A549 (cell line): ENCODE measurements around the gene SRL.

Experiments
- MAFK ChIP-seq: fragments of 450-650 bp; IDR thresholded peaks from 2 replicates; pipeline ENCODE4 v1.6.1; 2014; ENCODE audit not compliant: partially characterized antibody
- RCOR1 ChIP-seq: fragments of 150-350 bp; IDR thresholded peaks from 2 replicates; pipeline ENCODE4 v1.6.1; 2014; ENCODE audit warnings: antibody characterized with exemption, low read length, low read depth
- SMC3 ChIP-seq: fragments of >200 bp; sonication (Bioruptor Twin); formaldehyde crosslinking; IDR thresholded peaks from 3 replicates; pipeline ENCODE4 v1.6.1; 2018; ENCODE audit warnings: inconsistent platforms
- TF ChIP-seq, protein P1 (sequence below): fragments of >200 bp; sonication (Bioruptor Twin); formaldehyde crosslinking; IDR thresholded peaks from 3 replicates; pipeline ENCODE4 v1.5.1; 2016

DNA sequence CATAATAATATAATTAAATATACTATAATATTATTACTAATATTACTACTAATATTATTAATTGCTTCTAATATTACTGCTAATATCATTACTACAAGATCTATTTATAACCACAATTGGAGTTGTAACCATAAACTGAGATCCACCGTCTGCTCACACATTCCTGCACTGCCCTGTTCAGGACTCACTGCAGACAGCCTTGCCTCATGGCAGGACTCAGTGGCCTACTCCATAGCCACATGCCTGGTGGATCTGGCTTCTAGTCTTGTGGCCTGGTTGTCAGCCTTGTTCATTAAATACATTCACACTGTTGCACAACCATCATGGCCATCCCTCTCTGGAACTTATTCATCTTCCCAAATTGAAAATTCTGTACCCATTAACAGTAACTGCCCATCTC, 48.0 kb downstream of the SRL start:
- TF ChIP-seq SMC3 (no peak), RCOR1 (no peak), MAFK (no peak)
- TF ChIP-seq, protein P1, sequence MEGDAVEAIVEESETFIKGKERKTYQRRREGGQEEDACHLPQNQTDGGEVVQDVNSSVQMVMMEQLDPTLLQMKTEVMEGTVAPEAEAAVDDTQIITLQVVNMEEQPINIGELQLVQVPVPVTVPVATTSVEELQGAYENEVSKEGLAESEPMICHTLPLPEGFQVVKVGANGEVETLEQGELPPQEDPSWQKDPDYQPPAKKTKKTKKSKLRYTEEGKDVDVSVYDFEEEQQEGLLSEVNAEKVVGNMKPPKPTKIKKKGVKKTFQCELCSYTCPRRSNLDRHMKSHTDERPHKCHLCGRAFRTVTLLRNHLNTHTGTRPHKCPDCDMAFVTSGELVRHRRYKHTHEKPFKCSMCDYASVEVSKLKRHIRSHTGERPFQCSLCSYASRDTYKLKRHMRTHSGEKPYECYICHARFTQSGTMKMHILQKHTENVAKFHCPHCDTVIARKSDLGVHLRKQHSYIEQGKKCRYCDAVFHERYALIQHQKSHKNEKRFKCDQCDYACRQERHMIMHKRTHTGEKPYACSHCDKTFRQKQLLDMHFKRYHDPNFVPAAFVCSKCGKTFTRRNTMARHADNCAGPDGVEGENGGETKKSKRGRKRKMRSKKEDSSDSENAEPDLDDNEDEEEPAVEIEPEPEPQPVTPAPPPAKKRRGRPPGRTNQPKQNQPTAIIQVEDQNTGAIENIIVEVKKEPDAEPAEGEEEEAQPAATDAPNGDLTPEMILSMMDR, result no peak
